ENCODE data around the gene ITGAD. TPM values are rescaled to one million over a fixed set of nuclear protein-coding genes. Genes with fewer than 3 reads are reported as not detected.

ITGAD gene
- total and polyA plus RNA-seq, 11 donors = 0.41 to 0.80 TPM; not detected in 9

- ATAC-seq (no peak), DNase-seq (peak in 1 of 5 donors; percentile 13)
- 52 to 69% (median 62%) methylated on average over 12 to 28 of the region's 28 CpGs for WGBS, 4 donors
- H3K36me3 ChIP-seq = no peaks in the 10 kb centered on the region
- peaks cover 0 to 55% (median 6%) of the 10 kb centered on the region in 12 donors for H3K4me1 ChIP-seq
- H3K9me3 ChIP-seq = no peaks in the 10 kb centered on the region
- no peak for TF ChIP-seq POLR2A (IDR thresholded peaks at IDR 0.05)
- peak overlapping the region in 1 of 12 donors; percentile 54 for H3K4me3 ChIP-seq
- peaks cover 0 to 2% (median 0%) of the 10 kb centered on the region in 9 donors for H3K27me3 ChIP-seq
- peak overlapping the region in 1 of 12 donors; percentile 30 for H3K27ac ChIP-seq
- intact Hi-C loops (cut with DNase I) = no loop called here
Measured at GRCh38 chr16:31356566-31357323, 36.4 kb upstream of the ITGAD start.

- peaks cover 0 to 5% (median 0%) of the 10 kb centered on the region in 9 donors for H3K27me3 ChIP-seq
Measured at GRCh38 chr16:31357324-31358109, 35.6 kb upstream of the ITGAD start.

GRCh38 chr16:31360251-31360650 is 32.9 kb upstream of the ITGAD start:
- DNase-seq = peak in 1 of 5 donors; percentile 20
- 79 to 92% (median 83%) methylated on average over 7 of the region's 7 CpGs for WGBS, 4 donors

More at GRCh38 chr16:31357324-31358109, 35.6 kb upstream of the ITGAD start:
- WGBS, 4 donors = 59 to 68% (median 61%) methylated on average over 18 of the region's 18 CpGs
- ATAC-seq (peak in 3 of 4 donors; percentile 50 to 80 (median 77)), DNase-seq (peak in 1 of 5 donors; percentile 28)
- intact Hi-C loops (cut with DNase I) = no loop called here
- Histone ChIP-seq H3K9me3 (no peaks in the 10 kb centered on the region), H3K27ac (no peak overlapping the region), H3K4me3 (peak overlapping the region in 1 of 12 donors; percentile 54), H3K36me3 (no peaks in the 10 kb centered on the region), H3K4me1 (peaks cover 0 to 49% (median 6%) of the 10 kb centered on the region in 12 donors)
- TF ChIP-seq POLR2A (IDR thresholded peaks at IDR 0.05) = no peak
- TF ChIP-seq CTCF (IDR thresholded peaks at IDR 0.05) = no peak

More at GRCh38 chr16:31360251-31360650, 32.9 kb upstream of the ITGAD start:
- H3K27ac ChIP-seq = no peak overlapping the region
- peaks cover 0 to 5% (median 0%) of the 10 kb centered on the region in 9 donors for H3K27me3 ChIP-seq
- H3K9me3 ChIP-seq = no peaks in the 10 kb centered on the region
- TF ChIP-seq CTCF (IDR thresholded peaks at IDR 0.05) (no peak), POLR2A (IDR thresholded peaks at IDR 0.05) (no peak)
- no peak overlapping the region for H3K4me3 ChIP-seq
- intact Hi-C loops (cut with DNase I) = loop anchor here in 1 of 10 donors (5.0 kb wide), 1 partner anchor 93 kb away; no protein-coding TSS in a partner anchor
- H3K4me1 ChIP-seq = peaks cover 0 to 28% (median 6%) of the 10 kb centered on the region in 12 donors
- ATAC-seq = no peak
- no peaks in the 10 kb centered on the region for H3K36me3 ChIP-seq

Data from heart left ventricle (tissue), 16 donors.